ENCODE results near the gene POU2F3. TPM values are rescaled to one million over a fixed set of nuclear protein-coding genes. Genes with fewer than 3 reads are reported as not detected.

Gene POU2F3
- total and polyA plus RNA-seq, 2 of the 13 experiments (the other 11 are each of a cell fraction or from before 2014, with no cell fraction given), result not detected

GRCh38 chr11:120192831-120193625 is 46.9 kb upstream of the POU2F3 start (continued):
- TF ChIP-seq ZGPAT (CRISPR knock-in tag; IDR thresholded peaks at IDR 0.05) (peak; percentile 87), EP300 (IDR thresholded peaks at IDR 0.05; ENCODE audit: low read depth in 2 of 2, low read length in 2 of 2) (no peak), EP300 (CRISPR knock-in tag; IDR thresholded peaks at IDR 0.05; ENCODE audit: borderline replicate concordance) (0 out of 2 replicates have a peak, but pooled peaks have one; percentile 19), HNF4G (IDR thresholded peaks at IDR 0.05; ENCODE audit: borderline replicate concordance, low read depth, low read length) (peak; percentile 65; the same call in 1 of the 2 replicates), HNF4G (CRISPR knock-in tag; IDR thresholded peaks at IDR 0.05; ENCODE audit: borderline replicate concordance, low read depth) (peak; percentile 96), ZMAT3 (CRISPR knock-in tag; conservative IDR thresholded peaks at IDR 0.05) (no peak), PAWR (CRISPR knock-in tag; IDR thresholded peaks at IDR 0.05; ENCODE audit: borderline replicate concordance) (no peak), PRMT3 (CRISPR knock-in tag; IDR thresholded peaks at IDR 0.05; ENCODE audit: borderline replicate concordance, low read depth) (no peak), ZNF615 (CRISPR knock-in tag; IDR thresholded peaks at IDR 0.05; ENCODE audit: borderline replicate concordance) (no peak), SETDB1 (CRISPR knock-in tag; IDR thresholded peaks at IDR 0.05; ENCODE audit: borderline replicate concordance) (no peak), ZNF337 (CRISPR knock-in tag; IDR thresholded peaks at IDR 0.05; ENCODE audit: borderline replicate concordance, low read depth) (0 out of 2 replicates have a peak, but pooled peaks have one; percentile 66), MAFF (IDR thresholded peaks at IDR 0.05; ENCODE audit: low read depth, low read length) (no peak), ZMAT5 (CRISPR knock-in tag; IDR thresholded peaks at IDR 0.05; ENCODE audit: borderline replicate concordance, low read depth) (no peak), HOXA7 (CRISPR knock-in tag; IDR thresholded peaks at IDR 0.05) (no peak)
- TF ChIP-seq, protein P1, sequence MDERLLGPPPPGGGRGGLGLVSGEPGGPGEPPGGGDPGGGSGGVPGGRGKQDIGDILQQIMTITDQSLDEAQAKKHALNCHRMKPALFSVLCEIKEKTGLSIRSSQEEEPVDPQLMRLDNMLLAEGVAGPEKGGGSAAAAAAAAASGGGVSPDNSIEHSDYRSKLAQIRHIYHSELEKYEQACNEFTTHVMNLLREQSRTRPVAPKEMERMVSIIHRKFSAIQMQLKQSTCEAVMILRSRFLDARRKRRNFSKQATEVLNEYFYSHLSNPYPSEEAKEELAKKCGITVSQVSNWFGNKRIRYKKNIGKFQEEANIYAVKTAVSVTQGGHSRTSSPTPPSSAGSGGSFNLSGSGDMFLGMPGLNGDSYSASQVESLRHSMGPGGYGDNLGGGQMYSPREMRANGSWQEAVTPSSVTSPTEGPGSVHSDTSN (CRISPR knock-in tag; IDR thresholded peaks at IDR 0.05), result no peak
- TF ChIP-seq, protein P2, sequence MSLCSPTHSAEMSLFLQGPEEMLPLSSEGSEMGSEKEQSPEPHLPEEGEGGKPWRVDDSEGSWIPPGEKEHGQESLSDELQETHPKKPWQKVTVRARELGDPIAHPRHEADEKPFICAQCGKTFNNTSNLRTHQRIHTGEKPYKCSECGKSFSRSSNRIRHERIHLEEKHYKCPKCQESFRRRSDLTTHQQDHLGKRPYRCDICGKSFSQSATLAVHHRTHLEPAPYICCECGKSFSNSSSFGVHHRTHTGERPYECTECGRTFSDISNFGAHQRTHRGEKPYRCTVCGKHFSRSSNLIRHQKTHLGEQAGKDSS (CRISPR knock-in tag; IDR thresholded peaks at IDR 0.05; ENCODE audit: borderline replicate concordance, low read depth), result peak; percentile 66; the same call in 1 of the 2 replicates
- TF ChIP-seq, protein P3, sequence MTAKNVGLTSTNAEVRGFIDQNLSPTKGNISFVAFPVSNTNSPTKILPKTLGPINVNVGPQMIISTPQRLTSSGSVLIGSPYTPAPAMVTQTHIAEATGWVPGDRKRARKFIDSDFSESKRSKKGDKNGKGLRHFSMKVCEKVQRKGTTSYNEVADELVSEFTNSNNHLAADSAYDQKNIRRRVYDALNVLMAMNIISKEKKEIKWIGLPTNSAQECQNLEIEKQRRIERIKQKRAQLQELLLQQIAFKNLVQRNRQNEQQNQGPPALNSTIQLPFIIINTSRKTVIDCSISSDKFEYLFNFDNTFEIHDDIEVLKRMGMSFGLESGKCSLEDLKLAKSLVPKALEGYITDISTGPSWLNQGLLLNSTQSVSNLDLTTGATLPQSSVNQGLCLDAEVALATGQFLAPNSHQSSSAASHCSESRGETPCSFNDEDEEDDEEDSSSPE (CRISPR knock-in tag; IDR thresholded peaks at IDR 0.05), result no peak
